NCI-H2081 treated with DMSO at 0.1 percent for 48 hours (cell line): ENCODE measurements around the gene PIGO.

Experiments used
- DNase-seq: peaks from one replicate; lab custom pipeline; 2025; lab: John Stamatoyannopoulos, UW

Gene PIGO

DNA sequence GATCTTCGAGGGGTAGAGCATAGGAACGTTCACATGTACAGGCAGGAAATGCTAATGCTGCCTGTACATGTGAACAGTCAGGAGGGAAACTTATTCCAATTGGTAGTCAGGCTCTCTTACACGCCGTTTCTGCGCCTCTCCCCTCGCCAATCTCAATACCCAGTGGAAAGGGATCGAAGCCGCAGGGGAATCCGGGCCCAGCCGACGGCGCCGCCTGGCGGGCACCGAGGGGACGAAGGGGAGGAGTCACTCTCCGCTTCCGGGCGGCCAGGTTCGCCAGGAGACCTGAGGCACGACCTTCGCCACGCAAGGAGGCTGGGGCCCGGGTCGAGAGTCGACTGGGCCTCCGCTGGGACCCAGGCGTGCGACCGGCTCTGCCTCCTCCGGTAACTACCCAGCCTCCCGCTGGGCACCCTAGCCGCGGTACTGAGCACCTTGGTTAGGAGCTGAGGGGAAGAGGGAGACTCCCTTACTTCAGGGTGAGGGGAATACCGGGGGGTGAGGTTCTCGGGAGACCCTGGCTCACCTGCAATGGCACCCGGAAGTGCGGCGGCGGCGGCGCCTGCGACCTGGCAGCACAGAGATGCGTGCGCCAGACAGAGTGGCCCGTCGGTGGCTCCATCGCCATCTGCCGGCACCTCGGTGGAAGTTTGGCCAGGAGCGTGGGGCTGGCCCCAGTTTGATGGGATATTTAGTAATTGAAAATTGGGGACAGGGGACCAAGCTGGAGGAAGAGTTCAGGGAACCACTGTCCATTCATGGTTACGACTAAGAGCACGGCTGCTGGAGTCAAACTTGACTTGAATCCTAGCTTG lies at the start of gene PIGO:
TSS of gene PIGO (minus strand) at position 557 of the 815 bp plus-strand sequence. CDS start 1,026 bp downstream, outside the sequence.
- DNase-seq: peak; percentile 51

DNA sequence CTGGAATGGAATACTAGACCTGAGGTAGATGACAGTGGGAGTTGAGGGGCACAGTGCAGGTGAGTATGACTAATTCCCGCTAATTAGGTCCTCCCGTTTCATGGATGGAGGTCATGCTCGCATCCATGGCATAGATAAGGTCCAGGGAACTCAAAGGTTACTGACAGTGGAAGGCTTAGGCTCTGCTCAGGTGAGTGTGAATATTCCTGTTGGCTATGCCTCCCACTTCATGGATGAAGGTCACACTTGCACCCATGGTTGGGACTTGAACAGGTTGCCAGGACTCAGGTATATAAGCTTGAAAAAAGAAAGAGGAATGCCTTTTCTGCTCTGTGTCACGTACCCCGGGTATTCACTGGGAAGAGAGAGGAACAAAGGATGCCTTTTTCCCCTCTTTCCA lies 45.6 kb upstream of the PIGO start:
- DNase-seq: no peak

- DNase-seq: no peak
Observed at GRCh38 chr9:35140093-35140492, 43.7 kb upstream of the PIGO start.

- no peak for DNase-seq
Observed at GRCh38 chr9:35136866-35137265, 40.5 kb upstream of the PIGO start.

DNA sequence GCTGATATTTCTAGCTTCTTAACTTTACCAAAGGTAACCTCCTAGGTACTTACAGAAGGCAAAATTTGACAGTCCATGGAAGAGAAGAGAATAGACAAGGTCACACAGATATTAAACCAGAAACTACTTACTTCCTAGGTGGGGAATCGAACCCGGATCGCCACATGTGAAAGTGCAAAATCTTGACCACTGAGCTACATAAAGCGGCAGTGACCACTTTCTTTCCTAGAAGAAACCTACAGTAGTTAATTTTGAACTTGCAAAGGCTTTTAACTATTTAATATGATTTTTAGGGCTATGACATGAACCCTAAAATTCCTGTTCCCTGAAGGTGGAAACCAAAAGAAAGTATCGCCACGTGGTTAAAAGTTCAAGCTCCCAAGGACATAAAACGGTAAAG lies 39.6 kb upstream of the PIGO start:
- no peak for DNase-seq

DNA sequence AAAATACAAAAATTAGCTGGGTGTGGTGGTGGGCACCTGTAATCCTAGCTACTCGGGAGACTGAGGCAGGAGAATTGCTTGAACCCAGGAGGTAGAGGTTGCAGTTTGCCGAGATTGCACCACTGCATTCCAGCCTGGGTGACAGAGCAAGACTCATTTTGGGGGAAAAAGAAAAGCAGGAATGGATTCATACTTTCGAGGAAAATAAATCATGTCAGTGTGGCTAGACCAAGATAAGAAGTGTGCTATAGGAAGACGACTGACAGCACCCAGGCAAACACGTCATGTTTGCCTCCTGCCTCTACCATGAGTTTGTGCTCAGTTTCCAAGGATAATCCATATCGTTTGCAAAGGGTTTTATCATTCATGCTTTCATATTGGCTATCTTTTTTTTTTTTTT lies 38.5 kb upstream of the PIGO start:
- DNase-seq: no peak

DNA sequence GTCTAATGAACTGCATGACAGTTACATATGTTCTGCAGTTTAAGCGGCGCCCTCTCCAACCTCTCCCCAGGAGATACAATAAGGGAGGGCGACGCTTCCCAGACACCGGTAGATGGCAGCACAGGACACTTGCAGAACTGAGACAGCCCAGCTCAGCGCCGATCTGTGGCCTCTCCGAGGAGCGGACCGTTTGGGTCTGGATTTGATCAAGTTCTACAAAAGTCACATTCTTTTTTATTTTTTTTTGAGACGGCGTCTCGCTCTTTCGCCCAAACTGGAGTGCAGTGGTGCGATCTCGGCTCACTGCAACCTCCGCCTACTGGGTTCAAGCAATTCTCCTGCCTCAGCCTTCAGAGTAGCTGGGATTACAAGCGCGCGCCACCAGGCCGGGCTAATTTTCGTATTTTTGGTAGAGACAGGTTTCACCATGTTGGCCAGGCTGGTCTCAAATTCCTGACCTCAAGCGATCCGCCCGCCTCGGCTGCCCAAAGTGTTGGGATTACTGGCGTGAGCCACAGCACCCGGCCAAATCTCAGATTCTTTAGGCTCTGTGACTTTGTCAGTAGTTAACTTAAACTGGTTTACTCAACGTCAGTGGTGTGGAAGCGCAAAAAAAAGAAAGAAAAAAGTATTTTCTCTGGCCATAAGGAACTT lies 20.6 kb upstream of the PIGO start:
- peak; percentile 67 for DNase-seq

GRCh38 chr9:35116539-35116897 lies 20.1 kb upstream of the PIGO start:
- no peak for DNase-seq

DNA sequence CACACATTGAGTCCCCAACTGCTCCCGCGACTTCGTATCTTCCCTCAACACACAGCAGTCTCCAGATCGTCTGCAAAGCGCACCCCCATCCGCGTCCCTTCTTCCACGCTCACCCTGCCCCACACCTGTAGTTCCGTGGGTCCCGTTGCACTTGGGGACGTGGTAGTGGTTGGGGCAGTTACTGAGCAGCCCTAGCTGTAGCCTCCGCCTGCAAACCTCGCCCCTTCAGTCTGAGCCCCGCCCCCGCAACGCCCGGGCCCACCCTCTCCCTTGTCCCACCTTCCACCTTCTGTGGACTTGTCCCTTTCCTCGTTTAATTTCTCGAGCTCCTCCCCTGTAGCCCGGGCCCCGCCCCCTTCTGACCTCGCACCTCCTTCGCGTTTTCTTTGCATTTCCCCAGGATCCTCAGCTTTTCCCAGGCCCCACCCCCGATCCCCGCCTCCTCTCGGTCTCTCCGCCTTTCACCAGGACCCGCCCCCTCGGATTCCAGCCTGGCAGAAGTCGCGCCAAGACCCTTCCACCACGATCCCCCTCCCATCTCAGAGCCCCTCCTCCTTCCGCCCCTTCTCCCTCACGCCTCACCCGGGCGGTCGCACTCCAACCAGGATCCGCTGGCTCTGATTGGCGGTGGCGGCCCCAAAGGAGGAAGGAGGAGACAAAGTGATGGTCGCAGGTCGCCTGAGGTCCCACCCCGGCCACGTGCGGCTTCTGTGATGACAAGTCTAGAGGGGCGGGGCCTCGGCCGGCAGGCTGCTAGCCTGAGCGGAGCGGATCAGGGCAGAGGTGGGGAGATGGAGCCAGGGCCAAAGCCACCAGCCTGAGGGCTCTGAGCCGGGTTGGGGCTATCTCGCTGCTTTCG lies 19.5 kb upstream of the PIGO start, which contains the start of gene ATOSB:
TSS of gene ATOSB (minus strand) at position 183 of the 859 bp plus-strand sequence. CDS start 7,588 bp downstream, outside the sequence.
- peak; percentile 51 for DNase-seq

DNA sequence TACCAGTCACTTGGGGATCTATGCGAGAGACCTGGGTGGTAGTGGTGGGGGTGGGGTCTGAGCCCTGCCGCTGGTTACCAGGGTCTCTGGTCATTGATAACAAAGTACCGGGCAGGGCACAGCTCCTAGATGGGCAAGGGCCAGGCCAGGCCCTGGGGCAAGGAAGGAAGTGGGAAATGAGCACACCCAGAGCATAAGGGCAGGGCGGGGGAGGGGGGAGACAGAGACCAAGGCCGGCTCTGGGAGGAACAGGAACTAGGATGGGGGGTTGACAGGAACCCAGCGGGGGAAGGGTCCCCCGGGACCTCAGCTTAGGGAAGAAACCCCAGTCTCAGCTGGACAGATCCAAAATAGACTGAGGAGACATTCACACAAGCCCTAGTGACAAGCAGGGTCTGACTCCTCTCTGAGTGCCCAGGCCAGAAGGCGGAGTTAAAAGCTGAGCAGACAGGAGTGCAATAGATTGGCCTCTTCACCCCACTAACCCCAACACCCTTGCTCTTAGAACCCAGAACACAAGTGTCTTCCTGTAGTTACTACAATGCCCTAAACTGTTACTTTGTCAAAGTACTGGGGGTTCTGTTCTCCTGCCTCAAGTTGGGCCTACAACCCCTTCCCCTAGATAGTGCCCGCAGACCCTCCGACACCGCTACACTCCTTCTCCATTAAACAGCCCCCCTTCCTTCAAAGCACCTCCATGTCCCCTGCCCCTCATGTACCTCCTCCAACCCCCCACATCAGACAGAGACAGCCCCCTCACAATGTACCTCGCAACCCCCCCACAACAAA lies 18.6 kb upstream of the PIGO start:
- no peak for DNase-seq

- DNase-seq: no peak
Observed at GRCh38 chr9:35114113-35114839, 17.9 kb upstream of the PIGO start.

DNA sequence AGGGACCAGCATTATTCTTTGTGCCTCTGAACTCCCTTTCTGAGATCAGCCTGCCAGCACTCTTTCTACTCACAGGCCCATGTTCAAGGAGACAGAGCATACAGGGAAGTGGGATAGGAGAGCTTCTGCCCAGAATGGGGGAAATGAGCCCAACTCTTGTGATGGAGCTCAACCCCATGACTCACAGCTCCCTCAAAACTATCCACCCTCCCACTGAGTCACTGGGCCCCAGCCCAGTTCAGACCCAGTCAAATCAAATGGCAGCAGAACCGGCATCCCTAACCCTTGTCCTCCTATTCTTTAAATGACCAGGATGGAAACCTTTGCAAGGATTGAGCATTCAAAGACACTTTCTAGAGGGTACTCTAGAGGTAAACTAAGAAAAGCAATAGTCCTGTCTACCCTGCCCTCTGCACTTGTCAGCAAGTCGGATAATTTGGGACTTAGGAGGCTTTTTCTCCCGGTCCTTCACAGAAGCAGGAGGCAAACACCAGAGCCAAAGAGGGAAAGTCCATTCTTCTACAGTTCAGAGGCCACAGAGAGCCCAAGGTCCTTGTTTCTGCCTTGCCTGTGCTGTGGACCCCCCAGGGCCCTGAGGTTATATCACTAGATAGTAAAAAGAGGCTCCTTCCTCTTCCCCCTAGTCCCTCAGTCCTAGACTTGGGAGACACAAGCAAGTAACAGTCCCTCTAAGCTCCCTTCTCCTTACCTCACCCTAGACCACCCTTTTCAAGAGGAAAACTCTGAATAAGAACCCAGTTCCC lies 16.0 kb upstream of the PIGO start:
- no peak for DNase-seq

DNA sequence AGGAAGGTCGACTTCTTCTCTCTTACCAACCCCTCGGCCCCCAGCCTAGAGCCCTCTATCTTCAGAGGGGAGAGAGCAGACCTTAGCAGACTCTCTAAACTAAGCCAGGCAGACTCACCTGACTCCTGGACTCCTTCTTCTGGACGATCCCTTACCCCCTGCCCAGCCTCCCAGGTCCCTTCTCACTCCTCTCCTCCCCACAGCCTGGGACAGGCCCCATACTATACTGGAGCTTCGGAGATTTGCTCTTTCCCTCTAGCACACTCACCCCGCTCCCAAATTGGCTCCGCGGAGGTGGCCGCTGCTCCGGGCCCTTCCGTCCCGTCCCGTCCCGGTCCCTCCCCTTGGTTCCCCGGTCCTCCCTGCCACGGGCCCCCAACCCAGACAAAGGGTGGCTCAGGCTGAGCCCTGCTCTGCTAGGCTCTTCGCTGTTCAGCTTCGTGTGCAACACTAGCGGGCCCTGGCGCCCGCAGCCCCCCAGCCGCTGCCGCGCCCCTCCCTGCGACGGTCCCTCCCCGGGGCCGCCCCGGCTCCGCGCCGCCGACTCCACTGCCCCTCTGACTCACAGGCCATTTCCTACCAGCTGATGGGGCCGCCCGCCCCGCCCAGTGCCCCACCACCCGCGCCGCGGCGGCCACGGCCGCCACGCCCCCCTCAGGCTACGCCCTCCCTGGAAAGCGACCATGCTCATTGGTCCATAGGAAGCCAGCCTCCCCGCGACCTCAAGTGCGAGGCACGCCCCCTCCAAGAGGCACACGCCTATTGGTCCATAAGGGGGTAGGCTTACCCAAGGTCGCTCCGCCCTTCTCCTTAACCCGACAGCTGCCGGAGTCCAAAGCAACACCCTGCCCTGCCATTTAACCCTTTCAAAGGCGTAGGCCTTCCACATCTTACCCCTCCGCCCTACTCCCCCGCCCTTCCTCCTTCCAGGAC lies 14.9 kb upstream of the PIGO start:
- DNase-seq: peak; percentile 84

GRCh38 chr9:35110327-35110761 lies 14.0 kb upstream of the PIGO start:
- no peak for DNase-seq

DNA sequence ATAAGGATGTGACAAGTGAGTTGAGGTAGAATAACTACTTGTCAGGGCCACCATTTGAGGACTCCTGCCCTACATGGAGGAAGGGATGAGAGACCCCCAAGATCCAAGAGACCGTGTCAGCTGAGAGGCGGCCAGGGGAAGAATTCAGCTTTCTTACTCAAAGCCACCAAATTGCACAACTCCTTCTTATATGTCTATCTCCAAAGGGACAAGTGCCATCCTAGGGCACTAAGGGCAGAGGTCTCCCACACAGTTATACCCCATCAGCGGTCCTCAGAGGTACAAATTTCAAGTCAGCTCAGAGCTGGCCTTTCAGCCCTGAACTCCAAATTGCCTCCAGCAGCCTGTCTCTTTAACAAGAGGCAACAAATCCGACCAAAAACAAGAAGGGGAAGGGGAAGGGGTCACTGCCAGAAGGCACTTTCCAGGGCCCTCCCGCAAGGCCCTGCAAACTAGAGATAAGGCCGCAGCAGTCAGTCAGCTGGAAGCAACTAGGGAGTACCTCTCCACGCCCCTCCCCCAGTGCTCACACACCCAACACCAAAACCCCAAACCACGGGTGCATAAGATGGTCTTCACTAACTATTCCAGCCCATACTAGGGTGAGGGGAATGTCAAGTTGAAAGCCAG lies 12.7 kb upstream of the PIGO start:
- DNase-seq: no peak

- no peak for DNase-seq
Observed at GRCh38 chr9:35108461-35108860, 12.1 kb upstream of the PIGO start.

- DNase-seq: no peak
Observed at GRCh38 chr9:35107297-35108290, 11.2 kb upstream of the PIGO start.
